ENCODE data around the gene S100Z.

Gene S100Z

DNA sequence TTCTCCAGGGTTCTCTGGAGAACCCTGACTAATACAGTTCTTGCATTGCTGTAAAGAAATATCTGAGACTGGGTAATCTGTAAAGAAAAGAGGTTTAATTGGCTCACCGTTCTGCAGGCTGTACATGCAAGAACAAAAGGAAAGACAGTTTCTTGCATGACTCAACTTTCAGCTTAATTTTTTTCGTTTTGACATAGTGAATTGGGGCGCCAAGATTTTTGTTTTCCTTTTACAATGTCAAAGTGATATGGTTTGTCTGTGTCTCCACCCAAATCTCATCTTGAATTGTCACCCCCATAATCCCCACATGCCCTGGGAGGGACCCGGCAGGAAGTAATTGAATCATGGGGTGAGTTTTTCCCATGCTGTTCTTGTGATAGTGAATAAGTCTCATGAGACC lies 91.2 kb downstream of the S100Z start:
- TF ChIP-seq POLR2A (IDR thresholded peaks at IDR 0.05; ENCODE audit: low read length) = no peak
- no peak for TF ChIP-seq GATA1 (IDR thresholded peaks at IDR 0.05; ENCODE audit: low read depth, low read length)
- DNase-seq = peak in 1 of 2 experiments; percentile 31

DNA sequence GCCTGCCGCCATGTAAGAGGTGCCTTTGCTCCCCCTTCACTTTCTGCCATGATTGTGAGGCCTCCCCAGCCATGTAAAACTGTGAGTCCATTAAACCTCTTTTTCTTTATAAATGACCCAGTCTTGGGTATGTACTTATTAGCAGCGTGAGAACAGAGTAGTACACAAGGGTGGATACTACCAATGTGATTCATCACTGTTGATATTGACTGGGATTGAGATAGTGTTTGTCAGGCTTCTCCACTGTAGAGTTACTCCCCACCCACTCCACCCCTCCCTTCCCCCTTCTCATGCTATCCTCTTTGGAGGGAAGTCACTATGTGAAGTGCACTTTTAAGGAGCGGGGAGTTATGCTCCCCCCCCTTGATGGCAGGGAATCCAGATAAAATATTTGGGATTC lies 91.6 kb downstream of the S100Z start:
- TF ChIP-seq GATA1 (IDR thresholded peaks at IDR 0.05; ENCODE audit: low read depth, low read length) = no peak
- no peak for TF ChIP-seq POLR2A (IDR thresholded peaks at IDR 0.05; ENCODE audit: low read length)
- DNase-seq = peak; percentile 34 to 56

DNA sequence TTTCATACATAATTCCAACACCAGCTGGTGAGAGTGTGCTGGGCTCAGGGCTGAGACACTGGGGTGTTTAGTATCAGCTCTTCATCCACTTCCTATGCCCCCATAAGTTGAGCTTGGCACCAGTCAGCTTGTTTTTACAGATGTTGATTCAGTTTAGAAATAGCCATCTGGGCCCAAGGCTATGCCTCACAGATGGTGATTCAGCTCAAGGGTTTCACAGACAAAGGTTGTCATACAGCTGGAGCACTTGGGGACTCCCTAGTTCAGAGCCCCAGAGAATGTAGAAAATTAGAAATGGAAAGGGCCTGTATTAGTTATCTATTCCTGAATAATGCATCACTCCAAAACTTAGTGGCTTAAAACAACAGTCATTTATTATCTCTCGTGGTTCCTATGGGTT lies 92.8 kb downstream of the S100Z start:
- TF ChIP-seq GATA1 (IDR thresholded peaks at IDR 0.05; ENCODE audit: low read depth, low read length) = no peak
- TF ChIP-seq POLR2A (IDR thresholded peaks at IDR 0.05; ENCODE audit: low read length) = no peak
- peak; percentile 18 to 29 for DNase-seq

DNA sequence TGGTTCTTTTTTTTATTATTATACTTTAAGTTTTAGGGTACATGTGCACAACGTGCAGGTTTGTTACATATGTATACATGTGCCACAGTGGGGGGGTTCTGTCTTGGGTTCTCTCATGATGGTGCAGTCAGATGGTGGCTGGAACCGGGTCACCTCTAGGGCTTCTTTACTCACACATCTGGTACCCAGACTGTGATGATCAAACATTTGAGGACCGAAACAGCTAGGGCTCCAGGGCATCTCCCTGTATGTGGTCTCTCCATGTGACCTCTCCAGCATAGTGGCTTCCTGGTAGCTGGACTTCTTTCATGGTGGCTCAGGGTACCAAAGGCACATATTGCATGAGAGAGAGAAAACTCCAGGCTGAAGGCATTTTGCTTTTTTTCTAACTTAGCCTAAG lies 93.2 kb downstream of the S100Z start:
- TF ChIP-seq GATA1 (IDR thresholded peaks at IDR 0.05; ENCODE audit: low read depth, low read length) = no peak
- no peak for TF ChIP-seq POLR2A (IDR thresholded peaks at IDR 0.05; ENCODE audit: low read length)
- no peak for DNase-seq

DNA sequence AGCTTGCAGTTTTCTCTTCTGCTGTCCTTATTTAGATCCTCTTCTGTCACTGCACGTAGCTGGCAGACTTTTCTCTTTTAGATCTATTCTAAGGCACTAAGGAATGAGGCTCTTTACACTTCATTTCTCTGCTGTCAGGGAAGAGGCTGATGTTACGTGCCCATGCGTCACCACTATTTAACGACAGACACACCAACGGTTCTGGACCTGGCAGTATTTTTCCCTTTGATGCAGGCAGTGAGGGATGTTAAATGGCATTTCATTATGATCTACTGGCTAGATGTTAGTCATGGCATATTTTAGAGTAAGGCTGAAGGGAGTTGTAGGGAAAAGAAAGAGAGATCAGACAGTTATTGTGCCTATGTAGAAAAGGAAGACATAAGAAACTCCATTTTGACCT lies 94.8 kb downstream of the S100Z start:
- DNase-seq = no peak
- TF ChIP-seq POLR2A (IDR thresholded peaks at IDR 0.05; ENCODE audit: low read length) = no peak
- no peak for TF ChIP-seq GATA1 (IDR thresholded peaks at IDR 0.05; ENCODE audit: low read depth, low read length)

DNA sequence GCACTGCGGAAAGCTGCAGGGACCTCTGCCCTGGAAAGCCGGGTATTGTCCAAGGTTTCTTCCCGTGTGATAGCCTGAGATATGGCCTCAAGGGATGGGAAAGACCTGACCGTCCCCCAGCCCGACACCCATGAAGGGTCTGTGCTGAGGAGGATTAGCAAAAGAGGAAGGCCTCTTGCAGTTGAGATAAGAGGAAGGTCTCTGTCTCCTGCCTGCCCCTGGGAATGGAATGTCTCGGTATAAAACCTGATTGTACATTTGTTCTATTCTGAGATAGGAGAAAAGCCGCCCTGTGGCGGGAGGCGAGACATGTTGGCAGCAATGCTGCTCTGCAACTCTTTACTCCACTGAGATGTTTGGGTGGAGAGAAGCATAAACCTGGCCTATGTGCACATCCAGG lies 95.4 kb downstream of the S100Z start:
- DNase-seq = peak; percentile 26 to 38

DNA sequence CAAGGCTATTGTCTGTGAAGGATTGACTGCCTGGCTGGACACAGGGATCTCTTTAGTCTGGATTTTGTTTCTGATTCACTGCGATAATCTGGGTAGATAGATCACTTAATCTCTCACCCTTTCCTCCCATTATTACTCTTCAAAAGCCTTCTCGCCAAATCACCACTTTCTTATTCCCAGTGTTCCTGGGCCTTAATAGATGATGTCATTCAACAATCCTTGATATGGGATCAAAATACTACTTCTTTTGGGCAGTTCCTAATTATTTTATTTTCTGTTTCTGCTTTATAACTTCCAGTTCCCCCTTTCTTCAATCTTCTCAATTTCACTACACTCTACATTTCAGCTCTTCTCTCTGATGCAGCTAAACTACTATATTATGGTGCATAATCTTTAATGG lies 96.3 kb downstream of the S100Z start:
- peak in 1 of 2 experiments; percentile 13 for DNase-seq
- TF ChIP-seq GATA1 (IDR thresholded peaks at IDR 0.05; ENCODE audit: low read depth, low read length) = no peak
- TF ChIP-seq POLR2A (IDR thresholded peaks at IDR 0.05; ENCODE audit: low read length) = no peak

DNA sequence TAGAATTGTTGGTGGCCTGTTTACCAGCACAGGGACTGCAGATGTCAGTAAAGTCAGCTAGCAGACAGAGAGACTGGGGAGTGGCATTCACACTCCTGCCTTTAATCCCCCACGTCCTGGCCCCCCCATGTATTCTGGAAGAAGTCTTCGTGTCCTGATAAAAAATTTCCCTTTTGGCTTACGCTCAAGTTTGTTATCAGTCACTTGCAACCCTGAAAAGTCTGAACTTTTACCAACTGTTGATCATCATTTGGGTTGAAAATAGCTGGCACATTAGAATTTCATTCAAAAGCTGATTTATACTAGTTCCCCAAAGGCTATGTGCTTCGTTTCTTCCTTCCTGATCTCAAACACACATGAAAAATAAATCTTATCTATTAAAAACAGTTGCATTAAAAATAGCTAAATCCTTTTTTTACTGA lies 97.3 kb downstream of the S100Z start:
- TF ChIP-seq GATA1 (IDR thresholded peaks at IDR 0.05; ENCODE audit: low read depth, low read length) = no peak
- TF ChIP-seq POLR2A (IDR thresholded peaks at IDR 0.05; ENCODE audit: low read length) = no peak

DNA sequence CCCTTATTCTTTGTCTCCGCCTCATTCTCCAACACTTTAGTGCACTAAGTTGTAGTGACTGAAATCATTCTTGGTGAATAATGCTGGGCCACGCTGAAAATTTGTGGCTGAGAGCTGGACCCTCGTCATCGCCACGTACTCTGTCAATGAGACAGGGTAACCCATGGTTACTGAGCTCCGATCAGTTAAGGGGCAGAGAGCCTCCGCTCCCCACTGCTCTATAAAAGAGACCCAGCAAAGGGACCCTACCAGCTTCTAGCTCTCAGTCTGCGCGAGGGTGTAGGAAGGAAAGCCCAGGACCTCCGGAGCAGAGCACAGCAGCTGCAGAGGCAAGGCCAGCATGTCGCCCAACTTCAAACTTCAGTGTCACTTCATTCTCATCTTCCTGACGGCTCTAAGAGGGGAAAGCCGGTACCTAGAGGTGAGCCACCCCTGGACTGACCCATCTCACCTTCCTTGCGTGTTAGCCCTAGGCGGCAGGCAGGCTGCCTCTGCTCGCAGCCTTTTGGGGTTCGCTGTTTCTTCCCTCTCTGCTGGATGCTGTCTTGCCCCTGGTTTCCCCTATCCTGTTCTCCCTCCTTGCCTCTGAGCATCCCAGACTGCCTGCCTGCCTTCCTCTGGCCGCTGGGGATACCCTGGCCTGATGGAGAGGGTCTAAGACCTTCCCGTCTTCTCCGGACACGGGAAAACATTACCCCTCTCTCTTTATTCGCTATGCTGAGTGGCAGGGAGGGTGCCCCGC lies 103.2 kb downstream of the S100Z start, which contains the start of gene CRHBP:
TSS of gene CRHBP (plus strand) at position 251 of the 742 bp plus-strand sequence. CDS start at position 341, 90 bp downstream.
- no peak for TF ChIP-seq POLR2A (IDR thresholded peaks at IDR 0.05; ENCODE audit: low read length)
- no peak for DNase-seq

More for the DNA sequence above, 97.3 kb downstream of the S100Z start:
- peak; percentile 94 to 97 for DNase-seq

DNA sequence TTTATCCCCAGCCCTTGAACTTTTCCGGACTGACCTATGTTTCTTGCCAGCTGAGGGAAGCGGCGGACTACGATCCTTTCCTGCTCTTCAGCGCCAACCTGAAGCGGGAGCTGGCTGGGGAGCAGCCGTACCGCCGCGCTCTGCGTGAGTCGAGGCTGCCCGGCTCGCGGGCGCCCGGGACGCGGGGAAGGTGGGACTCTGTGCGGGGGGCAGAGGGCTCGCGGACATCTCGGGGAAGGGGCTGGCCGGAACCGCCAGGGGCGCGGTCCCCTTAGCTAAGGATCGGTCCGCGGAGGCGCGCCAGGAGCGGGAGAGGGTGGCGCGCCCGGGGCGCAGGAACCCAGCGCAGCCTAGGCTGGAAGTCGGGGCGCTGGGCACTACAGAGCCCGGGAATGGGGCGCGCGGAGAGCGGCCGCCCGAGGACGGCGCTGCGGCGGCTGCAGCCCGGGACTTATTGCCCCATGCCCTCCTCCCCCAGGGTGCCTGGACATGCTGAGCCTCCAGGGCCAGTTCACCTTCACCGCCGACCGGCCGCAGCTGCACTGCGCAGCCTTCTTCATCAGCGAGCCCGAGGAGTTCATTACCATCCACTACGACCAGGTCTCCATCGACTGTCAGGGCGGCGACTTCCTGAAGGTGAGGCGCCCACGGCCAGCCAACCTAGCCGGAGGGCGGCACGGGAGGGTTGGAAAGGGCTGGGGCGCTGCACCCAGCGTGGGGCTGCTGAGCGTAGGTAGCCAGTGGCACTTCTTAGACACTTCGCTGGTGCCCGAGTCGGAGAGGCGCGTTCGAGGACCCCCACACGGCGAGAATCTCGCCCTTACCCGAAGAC lies 104.0 kb downstream of the S100Z start:
- DNase-seq = peak; percentile 61
- TF ChIP-seq POLR2A (IDR thresholded peaks at IDR 0.05; ENCODE audit: low read length) (no peak), GATA1 (IDR thresholded peaks at IDR 0.05; ENCODE audit: low read depth, low read length) (no peak)

DNA sequence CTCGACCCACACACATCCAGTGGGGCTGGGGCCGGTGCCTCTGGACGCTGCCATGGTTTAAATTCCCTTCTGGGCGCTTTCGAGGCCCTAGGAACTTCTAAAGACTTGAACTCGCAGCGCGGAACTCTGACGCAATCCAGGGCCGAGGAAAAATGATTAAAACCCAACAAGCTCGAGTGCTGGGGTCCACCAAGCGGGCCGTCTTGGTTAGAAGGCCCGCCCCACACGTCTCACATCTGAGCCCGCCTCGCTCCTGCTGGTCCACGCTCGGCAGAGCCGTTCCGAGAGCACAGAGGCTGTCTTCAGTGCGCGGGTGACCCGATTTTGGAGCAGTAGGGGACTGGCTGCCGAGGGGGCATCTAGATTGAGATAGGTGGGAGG lies 104.6 kb downstream of the S100Z start:
- TF ChIP-seq GATA1 (IDR thresholded peaks at IDR 0.05; ENCODE audit: low read depth, low read length) = no peak
- no peak for TF ChIP-seq POLR2A (IDR thresholded peaks at IDR 0.05; ENCODE audit: low read length)
- DNase-seq = peak; percentile 38 to 44

DNA sequence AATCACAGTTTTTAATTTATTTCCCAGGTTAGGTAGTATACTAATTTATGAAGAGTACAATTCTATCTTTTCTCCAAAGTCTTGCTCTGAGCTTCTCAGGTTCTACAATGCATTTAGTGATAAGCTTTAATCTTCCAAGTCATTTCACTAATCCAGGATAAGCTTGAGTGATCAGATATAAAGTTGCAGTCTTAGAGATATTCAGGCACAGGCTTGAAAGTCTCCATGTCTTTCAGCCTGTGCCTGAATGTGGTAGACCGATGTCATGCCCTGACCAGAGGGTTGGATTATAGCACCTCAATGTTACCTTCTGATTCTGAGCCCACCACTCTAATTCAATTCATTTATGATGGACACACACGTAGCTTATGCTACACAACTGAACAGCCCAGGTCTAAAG lies 106.2 kb downstream of the S100Z start:
- no peak for DNase-seq
- no peak for TF ChIP-seq POLR2A (IDR thresholded peaks at IDR 0.05; ENCODE audit: low read length)
- TF ChIP-seq GATA1 (IDR thresholded peaks at IDR 0.05; ENCODE audit: low read depth, low read length) = no peak

DNA sequence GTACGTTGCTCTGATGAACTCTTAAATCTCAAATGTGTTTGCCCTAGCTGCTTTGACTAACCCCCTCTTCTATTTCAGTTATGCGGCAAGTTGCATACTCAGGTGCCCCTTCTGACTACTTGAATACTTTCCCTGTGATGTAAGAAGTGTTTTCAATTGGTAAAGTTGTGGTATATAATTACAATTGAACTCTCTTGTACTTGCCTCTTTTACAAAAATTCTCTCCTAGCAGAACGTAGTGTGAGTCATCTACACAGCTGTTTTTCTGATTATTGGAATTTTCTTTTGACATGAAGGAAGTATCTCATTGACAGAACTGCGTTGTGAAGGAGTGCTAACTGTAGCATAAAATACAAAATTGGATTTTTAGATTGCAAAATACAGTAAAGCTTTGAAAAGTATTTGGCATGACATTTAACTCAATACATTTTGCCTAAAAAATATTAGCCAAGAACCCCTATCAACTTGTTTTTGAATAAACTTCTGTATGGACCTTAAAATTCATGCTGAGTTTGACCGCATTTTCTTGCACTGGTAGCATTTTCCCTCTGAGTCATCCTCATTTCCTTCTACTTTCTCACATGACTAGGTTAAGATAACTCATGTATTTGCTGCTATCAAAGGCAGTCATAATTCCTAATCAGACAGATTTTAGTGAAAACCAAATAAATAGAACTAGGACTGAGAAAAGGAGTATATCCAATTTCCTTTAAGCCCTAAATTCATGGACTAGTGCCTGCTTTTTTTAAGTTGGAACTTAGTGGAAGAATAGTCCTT lies 109.4 kb downstream of the S100Z start:
- TF ChIP-seq POLR2A (IDR thresholded peaks at IDR 0.05; ENCODE audit: low read length) (no peak), GATA1 (IDR thresholded peaks at IDR 0.05; ENCODE audit: low read depth, low read length) (no peak)
- peak; percentile 65 to 76 for DNase-seq

DNA sequence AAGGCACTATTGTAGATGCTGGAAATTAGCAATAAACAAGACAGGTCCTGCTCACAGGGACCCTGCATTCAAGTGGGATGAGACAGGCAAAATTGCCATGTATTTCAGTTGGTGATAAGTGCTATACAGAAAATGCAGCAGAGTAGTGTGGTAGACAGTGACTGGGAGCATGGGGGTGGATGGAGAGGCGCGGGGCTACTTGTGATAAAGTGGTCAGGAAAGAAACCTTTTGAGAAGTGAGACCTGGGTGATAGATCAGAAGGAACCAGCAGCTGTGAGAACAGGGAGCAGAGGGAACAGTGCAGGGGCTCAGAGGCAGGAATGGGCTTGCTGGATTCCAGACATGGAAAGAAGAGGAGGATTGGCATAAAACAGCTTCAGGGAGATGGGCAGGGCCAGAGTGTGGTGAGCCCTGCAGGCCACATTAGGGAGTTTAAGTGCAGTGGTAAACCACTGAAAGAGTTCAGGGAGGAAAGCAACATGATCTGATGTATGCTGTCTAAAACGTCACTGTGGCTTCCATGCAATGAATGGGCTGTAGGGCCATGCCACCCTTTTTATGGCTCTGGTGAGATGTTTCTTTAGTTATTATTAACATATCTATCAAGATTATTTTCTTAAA lies 110.3 kb downstream of the S100Z start:
- TF ChIP-seq GATA1 (IDR thresholded peaks at IDR 0.05; ENCODE audit: low read depth, low read length) (no peak), POLR2A (IDR thresholded peaks at IDR 0.05; ENCODE audit: low read length) (no peak)
- peak; percentile 31 to 39 for DNase-seq
